Measurements from ENCODE around the gene POLR3F. TPM values are rescaled to one million over a fixed set of nuclear protein-coding genes. Genes with fewer than 3 reads are reported as not detected.
A peak's percentile ranks its signal among the peaks of the same experiment; 100 is the strongest.

POLR3F gene
- total RNA-seq, 1 donor from 2014 or later, result 10.7 TPM

- Mint-ChIP-seq H3K4me1 (ENCODE audit: unreplicated experiment) (peaks cover 4% of the 10 kb centered on the region), H3K9me3 (no peaks in the 10 kb centered on the region), H3K27ac (no peak overlapping the region), H3K4me3 (no peak overlapping the region), H3K27me3 (no peaks in the 10 kb centered on the region), H3K36me3 (no peaks in the 10 kb centered on the region)
- TF ChIP-seq CTCF (conservative IDR thresholded peaks at IDR 0.05), result no peak
- no peak for DNase-seq (ENCODE audit: extremely low spot score, unreplicated experiment)
Observed at GRCh38 chr20:18431206-18431605, 36.0 kb upstream of the POLR3F start.

- TF ChIP-seq CTCF (conservative IDR thresholded peaks at IDR 0.05), result no peak
- Mint-ChIP-seq H3K4me3 (peak overlapping the region; percentile 18), H3K4me1 (ENCODE audit: unreplicated experiment) (peaks cover 5% of the 10 kb centered on the region), H3K36me3 (no peaks in the 10 kb centered on the region), H3K27ac (peak overlapping the region; percentile 58), H3K9me3 (no peaks in the 10 kb centered on the region), H3K27me3 (no peaks in the 10 kb centered on the region)
- DNase-seq (ENCODE audit: extremely low spot score, unreplicated experiment), result no peak
Observed at GRCh38 chr20:18436847-18437246, 30.3 kb upstream of the POLR3F start.

- H3K27ac Mint-ChIP-seq, result no peak overlapping the region
- H3K9me3 Mint-ChIP-seq, result no peaks in the 10 kb centered on the region
- no peak for DNase-seq (ENCODE audit: extremely low spot score, unreplicated experiment)
- no peaks in the 10 kb centered on the region for H3K27me3 Mint-ChIP-seq
- H3K36me3 Mint-ChIP-seq, result no peaks in the 10 kb centered on the region
- no peak overlapping the region for H3K4me3 Mint-ChIP-seq
- TF ChIP-seq CTCF (conservative IDR thresholded peaks at IDR 0.05), result no peak
- H3K4me1 Mint-ChIP-seq (ENCODE audit: unreplicated experiment), result peaks cover 16% of the 10 kb centered on the region
Observed at GRCh38 chr20:18440403-18440802, 26.8 kb upstream of the POLR3F start.

DNA sequence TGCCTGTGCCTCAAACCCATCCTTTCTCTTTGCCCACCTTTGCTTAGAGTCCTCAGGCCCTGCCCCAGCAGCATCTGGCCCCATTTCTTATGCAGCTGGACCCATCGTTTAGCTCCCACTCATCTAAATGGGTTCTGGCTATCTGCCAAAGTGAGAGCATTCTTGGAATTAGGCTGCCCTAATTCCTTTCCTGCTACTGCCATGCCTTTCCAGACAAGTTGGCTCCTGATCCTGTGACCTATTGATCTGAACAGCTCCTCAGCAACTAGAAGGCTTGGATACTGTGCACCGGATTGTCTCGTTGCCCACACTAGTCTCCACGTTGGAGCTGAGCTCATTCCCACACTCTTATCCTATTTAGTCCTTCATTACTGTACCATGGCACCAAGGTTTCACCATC lies 23.3 kb upstream of the POLR3F start:
- Mint-ChIP-seq H3K27ac (peak overlapping the region; percentile 13), H3K9me3 (no peaks in the 10 kb centered on the region), H3K4me3 (no peak overlapping the region), H3K4me1 (ENCODE audit: unreplicated experiment) (peaks cover 11% of the 10 kb centered on the region), H3K27me3 (no peaks in the 10 kb centered on the region), H3K36me3 (peaks cover 3% of the 10 kb centered on the region)
- no peak for TF ChIP-seq CTCF (conservative IDR thresholded peaks at IDR 0.05)
- DNase-seq (ENCODE audit: extremely low spot score, unreplicated experiment), result no peak

GRCh38 chr20:18456600-18456999 lies 10.6 kb upstream of the POLR3F start:
- no peak for DNase-seq (ENCODE audit: extremely low spot score, unreplicated experiment)
- H3K4me1 Mint-ChIP-seq (ENCODE audit: unreplicated experiment), result no peaks in the 10 kb centered on the region
- no peak overlapping the region for H3K4me3 Mint-ChIP-seq
- TF ChIP-seq CTCF (conservative IDR thresholded peaks at IDR 0.05), result no peak
- no peaks in the 10 kb centered on the region for H3K36me3 Mint-ChIP-seq
- H3K27me3 Mint-ChIP-seq, result no peaks in the 10 kb centered on the region
- no peak overlapping the region for H3K27ac Mint-ChIP-seq
- H3K9me3 Mint-ChIP-seq, result no peaks in the 10 kb centered on the region
